ENCODE measurements around the gene IKZF5.

IKZF5 gene, protein sequence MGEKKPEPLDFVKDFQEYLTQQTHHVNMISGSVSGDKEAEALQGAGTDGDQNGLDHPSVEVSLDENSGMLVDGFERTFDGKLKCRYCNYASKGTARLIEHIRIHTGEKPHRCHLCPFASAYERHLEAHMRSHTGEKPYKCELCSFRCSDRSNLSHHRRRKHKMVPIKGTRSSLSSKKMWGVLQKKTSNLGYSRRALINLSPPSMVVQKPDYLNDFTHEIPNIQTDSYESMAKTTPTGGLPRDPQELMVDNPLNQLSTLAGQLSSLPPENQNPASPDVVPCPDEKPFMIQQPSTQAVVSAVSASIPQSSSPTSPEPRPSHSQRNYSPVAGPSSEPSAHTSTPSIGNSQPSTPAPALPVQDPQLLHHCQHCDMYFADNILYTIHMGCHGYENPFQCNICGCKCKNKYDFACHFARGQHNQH

DNA sequence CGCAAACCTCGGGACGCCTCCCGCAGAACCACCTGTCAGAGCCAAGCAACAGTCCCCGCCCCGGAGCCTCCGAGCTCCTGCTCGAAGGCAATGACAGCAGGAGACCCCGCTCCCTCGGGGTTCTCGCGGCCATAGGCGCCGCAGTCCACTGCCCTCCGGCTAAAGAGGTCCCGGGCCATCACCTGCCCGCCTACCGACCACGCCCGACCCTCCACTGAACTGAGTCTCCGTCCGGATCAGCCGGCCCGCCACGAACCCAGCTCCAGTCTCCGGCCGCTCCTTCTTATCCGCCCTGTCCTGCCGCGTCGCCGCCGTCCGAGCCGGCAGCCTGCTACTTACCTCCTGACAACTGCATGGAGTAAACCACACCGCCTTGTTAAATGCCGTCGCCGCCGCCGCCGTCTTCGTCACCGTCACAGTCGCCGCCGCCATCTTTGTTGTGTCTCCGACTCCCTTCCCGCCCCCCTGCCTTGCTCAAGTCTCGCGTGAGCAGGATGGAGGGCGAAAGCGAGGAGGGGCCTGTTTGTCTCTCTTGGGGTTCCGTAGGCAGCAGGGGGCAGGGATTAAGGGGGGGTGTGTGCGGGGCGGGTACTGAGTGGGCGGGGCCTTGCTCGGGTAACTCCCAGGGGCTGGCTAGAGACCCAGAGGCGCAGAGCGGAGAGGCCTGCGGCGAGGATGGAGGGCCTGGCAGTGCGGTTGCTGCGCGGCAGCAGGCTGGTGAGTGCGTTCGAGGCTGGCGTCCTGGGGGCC lies at the start of gene IKZF5, which contains the start of gene ACADSB:
TSS of gene IKZF5 (minus strand) at position 441 of the 750 bp plus-strand sequence. CDS start 10,170 bp downstream, outside the sequence.
TSS of gene ACADSB (plus strand) at position 652 of the 750 bp plus-strand sequence. CDS start at position 676, 24 bp downstream.
- peak; percentile 98 for DNase-seq

DNA sequence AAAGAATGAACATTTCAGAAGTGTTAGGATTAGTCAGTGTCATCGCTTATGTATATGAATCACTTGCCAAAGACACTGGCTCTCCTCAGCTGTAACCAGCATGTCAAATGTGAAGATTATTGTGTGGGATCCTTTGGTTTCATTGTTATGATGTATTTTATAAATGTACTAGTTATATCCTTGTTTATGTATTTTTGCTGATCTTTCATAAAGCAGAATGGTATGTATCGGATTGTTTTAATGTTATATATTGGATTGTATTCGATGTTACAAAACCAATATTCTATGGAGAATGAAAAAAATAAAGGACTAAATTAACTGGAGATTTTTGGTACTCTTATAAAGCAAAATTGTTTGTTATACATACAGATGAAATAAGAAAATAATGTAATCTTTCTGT lies 49.4 kb upstream of the IKZF5 start:
- DNase-seq, result no peak

DNA sequence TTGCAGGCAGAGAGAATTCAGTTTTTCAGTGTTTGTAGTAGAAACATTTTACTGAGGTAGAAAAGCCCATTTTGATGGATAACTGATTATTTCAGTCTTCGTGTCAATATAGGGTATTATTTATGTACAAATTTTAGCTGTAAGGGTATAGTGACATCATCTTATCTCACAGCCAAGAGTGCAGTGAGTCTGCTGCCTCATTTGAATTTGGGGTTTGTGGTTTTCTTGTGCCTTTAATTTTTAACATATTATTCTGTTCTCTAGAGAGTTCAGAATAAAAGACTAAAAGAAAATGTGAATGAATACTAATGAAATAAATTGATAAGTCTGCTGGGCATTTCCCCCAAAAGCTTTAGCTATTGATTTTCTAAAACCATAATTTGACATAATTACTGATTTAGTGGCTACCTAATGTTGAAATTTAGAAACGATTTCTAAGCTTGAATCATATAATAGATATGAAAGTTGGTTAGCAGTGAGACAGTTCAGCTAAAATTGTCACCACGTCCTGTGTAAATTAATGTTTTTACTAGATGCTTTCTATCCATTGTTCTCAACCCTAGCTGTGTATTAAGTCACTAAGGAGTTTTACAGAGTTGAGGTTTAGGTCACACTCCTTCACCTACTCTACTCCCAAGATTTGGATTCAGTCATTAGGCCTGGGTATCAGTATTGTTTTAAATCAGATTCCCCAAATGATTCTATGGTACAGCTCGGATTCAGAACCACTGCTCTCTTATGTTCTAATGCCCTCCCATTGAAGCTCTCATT lies 37.6 kb upstream of the IKZF5 start:
- no peak for DNase-seq

DNA sequence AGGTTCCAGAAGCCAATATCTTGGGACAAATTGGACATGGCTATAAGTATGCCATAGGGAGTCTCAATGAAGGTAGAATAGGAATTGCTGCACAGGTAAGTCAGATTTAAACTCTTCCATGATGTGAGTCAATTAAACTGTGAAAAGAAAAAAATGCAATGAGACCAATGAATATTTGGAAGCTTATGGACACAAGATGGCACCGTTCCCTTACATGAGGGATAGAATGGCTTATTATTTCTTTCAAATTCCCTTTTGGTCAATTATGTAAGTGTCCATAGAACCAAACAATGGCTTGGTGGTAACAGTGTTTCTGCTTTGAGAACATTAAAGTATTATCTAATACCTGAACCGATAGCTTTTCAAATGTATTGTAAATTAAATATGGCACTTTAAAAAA lies 35.8 kb upstream of the IKZF5 start:
- DNase-seq, result no peak

DNA sequence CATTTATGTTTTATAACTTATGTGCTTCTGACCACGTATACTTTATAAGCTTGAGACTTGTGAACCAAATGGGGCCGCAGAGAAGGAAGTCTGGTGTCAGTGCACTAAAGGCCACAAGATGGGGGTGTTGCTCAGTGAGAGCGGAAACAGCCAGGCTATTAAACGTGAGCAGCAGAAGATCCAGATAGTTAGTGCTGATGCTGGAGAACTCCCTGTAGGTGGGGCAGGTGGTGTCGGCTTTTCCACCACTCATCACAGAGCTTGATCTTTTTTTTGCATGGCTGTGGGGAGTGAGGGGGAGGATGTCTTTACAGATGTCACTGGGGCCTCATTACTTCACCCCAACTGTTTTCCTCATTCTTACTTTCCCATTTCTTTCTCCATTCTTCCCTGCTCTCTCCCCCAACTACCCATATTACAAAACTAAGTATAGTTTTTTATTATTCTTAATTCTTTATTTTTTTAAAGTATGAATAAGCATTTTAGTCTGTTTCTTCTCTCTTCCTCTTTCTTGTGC lies 34.9 kb upstream of the IKZF5 start:
- DNase-seq, result peak; percentile 28

DNA sequence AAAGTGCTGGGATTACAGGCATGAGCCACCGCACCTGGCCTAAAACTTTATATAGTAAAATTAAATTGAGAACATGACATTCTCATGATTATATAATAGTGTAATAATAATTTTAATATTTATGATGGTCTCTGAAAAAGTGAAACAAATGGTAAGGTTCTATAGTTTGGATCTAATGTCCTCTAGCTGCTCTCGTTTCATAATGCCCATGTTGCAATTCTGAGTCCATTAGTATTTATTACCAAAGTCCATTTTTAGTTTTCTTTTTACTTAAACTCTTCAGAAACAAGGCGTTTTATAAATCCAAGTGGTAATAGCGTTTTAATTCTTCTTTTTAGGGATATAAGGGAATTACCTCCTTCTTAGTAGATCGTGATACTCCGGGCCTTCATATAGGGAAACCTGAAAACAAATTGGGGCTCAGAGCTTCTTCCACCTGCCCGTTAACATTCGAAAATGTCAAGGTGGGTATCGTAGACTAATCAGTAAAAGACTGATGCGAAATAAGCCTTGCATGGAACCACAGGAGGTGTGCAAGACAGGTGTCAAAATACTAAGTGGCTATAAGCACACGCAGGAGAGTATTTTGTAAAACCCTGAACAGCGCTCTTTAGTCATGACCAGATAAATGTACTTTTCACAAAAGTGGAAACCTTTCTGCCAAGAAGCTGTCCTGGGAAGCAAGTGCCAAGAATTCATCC lies 34.3 kb upstream of the IKZF5 start:
- DNase-seq, result no peak

DNA sequence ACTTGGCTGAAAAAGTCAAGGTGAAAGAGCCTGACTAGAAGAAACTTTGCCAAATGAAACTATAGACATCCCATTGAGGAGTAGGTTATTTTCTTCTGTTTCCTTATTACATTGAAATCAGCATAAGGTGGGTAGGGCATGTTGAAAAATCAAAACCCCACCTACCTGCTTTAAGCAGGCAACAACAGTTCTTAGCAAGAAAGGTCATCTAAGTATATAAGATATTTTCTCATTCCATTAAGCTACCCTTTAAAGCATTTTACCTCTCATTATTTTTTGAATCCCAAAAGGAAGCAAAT lies 31.0 kb upstream of the IKZF5 start:
- no peak for DNase-seq

DNA sequence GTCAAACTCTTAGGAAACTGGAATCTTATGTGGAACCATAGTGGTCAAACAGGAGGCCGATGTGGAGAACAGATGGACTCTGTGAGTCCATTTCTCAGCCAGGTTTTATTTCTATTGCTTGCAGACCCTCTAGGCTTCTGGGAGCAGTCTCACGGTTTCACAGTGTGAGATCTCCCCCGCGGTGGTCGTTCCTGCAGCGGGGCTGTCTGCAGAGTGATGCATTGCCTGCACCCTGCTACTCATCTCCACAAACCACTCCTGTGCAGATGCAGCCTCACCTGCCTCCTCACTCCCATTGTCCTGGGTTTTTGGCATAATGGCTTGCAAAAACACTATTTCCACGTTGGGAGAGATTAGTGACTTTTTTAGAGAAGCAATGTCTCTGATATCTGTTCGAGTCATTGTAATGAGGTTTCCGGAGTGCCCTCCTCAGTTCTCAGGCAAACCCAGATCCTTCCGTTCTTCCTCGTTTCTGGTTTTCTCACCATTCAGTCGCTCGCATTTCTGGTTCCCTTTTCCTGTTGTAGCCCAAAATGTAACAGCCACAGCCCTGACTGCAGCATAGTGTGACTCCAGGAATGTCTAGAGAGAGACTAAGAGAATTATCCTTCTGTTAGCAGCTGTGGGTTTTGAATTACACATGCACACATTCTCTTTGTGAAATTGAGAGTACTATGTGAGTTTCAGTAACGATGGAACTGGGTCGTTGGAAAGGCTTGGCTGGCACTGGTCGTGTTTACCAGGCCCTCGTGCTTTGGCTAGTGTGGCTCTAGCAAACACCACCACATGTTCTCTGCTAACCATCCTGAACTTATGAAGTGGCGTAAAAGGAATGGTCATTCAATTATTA lies 30.4 kb upstream of the IKZF5 start:
- DNase-seq, result no peak

DNA sequence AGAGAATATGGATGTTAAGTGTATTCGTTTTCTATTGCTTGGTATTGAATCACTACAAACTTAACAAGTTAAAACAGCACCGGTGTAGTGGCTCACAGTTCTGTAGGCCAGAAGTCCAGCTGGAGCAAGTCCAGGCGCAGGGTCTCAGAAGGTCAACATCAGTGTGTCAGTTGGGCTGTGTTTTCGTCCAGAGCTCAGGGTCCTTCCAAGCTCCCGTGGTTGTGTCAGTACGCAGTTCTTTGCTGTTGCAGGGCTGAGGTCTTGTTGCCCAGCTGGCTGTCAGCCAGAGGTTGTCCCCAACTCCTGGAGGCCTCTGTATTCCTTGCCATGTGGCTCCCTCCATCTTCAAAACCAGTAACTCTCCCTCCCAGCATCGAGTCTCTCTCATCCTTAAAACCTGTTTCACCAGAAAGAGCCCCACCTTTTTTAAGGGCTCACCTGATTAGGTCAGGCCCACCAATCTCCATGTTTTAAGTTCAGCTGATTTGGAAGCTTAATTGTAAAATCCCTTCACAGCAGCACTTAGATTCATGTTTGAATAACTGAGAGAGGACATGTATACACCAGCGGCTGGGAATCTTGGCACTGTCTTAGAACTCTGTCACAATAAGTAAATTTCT lies 27.0 kb upstream of the IKZF5 start:
- no peak for DNase-seq

DNA sequence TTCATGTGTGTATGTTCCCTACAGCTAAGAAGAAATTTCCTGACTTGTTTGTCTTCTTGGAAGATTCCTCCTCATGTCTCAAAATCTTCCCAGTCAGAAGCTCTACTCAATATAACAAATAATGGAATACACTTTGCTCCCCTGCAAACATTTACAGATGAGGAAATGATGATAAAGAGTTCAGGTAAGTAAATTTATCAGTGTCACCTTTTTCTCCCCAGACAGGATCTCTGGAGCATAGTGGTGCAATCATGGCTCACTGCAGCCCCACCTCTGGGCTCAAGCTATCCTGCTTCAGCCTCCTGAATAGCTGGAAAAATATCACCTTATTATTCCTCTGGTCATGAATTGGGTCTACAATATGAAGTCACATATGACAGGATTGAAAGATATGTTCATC lies 25.7 kb upstream of the IKZF5 start:
- DNase-seq, result no peak

DNA sequence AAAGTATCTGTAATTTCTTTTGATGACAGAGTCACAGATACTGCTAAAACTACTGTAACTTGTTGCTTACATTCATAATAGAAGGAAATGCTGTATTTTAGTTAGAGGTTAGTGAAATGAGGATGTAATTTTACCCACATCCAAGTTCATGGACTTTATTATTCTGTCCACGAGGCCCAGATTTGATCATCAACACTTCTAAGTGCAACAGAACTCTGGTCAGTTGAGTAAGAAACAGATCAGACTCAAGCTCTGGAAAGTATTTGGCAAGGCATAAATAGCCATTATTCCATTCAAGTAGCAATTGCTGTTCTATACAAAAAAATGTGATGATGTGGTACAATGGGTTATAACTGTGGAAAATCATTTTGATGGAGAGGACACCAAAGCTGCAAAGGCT lies 22.5 kb upstream of the IKZF5 start:
- DNase-seq, result no peak

DNA sequence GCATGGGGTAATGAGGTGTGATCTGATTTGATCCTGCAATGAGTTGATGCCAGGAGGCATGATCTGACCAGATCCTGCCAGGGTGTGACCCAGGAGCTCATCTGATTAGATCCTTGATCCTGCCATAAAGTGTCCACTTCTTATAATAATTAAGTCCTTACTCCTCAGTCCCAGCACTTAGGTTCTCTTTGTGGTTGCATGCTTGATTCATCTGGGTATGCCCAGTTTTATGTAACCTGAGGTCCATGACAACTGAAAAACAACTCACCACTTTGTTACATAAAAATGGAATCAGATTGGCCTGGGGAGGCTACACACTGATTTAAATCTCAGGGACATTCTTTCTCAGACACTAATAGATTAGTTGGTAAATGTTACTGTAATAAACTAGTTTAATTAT lies 19.3 kb upstream of the IKZF5 start:
- no peak for DNase-seq

DNA sequence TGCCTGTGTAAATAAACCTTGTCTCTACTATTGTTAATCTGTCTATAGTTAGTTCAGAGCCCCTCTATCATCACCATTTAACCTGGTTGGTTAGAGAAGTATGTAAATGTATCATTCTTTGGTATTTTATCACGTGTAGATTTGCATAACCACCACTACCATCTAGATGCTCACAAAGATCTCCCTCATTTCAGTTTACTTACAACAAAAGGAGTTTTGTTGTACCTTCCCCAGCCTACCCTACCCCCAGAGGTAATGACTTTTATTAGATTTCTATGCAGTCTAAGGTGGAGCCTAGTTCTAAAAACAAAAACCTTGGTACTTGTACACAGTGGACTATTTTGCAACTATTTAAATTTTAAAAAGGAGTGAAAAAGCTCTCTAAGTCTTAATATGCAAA lies 17.7 kb upstream of the IKZF5 start:
- no peak for DNase-seq

DNA sequence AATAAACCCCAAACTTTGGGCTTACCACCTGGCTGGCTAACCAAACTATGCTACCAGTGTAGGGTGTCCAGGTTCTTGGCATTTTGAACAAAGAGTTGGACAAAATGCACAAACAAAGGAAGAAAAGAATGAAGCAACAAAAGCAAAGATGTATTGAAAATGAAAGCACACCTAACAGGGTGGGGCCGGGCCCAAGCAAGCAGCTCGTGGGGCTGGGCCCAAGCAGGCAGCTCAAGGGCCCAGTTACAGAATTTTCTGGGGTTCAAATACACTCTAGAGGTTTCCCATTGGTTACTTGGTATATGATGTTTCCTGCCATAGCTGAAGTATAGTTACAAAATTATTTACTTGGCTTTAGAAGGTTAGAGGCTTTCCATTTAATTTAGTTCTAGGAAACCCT lies 15.9 kb upstream of the IKZF5 start:
- DNase-seq, result no peak

DNA sequence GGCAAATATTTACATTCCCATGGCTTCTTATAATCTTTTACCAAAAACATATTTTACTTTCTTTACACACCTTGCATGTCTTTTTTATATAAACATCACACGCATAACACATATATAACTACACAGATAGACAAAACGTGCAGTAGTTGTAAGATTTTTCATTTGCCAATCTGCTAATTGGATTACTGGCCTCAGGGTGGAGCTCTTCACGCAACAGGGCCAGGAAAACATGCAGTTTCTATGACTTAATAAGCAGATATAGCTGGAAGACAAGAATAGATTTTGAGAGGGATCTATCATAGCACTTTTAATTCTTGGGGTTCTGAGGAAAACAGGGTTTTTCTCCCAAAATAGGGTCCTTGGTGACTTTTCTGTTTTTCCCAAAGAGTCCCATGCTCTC lies 12.9 kb upstream of the IKZF5 start:
- DNase-seq, result no peak

DNA sequence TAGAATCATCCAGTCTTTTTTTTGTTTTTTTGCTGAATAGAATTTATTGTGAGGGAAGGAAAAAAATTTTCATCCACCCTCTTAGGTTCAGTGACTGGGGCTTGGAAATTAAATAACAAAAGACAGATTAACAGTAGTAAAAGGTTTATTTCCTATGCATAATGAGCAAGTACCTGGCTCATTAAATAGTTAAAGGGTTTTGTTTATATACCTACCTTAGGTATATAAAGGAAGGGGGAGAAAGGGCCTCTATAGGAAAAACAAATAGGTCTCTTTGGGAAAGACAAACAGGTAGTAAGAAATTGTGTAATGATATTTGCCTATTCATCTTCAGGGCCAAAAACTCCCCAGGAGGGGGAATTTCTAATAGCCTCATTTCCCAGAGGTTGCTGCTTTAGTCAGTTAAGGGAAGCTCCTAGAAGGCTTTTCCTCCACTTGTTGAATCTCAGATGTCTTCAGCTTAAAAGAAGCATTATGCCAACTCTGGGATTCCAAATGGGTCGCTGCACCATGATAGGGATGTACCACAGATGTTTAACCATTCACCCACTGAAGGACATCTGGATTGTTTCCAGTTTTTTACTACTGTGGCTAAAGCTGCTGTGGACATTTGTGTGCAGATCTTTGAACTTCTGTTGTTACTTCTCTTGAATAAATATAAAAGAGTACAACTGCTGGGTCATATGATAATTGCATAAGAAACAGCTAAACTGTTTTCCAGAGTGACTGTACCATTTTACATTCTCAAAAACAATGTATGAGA lies 11.5 kb upstream of the IKZF5 start:
- DNase-seq, result no peak

DNA sequence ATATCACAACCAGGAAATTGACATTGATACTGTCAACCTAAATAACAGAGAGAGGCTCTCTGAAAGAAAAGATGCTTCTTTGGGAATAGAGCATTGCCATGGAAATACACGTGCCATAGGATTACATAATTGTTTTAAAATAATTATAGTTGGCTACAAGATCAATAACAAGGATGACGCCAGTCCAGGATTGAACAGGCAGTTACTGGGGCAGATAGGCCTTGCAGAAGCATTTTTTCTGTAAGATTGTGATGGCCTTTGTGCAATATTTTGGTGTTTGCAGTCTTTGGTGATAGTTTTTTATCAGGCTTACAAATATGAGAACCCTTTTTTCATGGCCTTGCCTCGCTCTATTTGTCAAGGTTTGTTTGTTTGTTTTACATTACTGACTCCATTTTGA lies 10.7 kb upstream of the IKZF5 start:
- no peak for DNase-seq

DNA sequence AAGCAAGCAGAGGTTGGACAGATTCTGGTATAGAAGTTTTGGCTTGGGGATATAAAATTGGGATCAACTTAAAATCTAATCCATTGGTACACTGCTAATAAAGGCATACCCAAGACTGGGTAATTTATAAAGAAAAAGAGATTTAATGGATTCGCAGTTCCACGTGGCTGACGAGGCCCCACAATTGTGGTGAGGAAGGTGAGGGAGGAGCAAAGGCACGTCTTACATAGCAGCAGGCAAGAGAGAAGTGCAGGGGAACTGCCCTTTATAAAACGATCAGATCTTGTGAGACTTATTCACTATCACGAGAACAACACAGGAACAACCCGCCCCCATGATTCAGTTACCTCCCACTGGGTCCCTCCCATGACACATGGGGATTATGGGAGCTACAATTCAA lies 9.9 kb upstream of the IKZF5 start:
- no peak for DNase-seq

DNA sequence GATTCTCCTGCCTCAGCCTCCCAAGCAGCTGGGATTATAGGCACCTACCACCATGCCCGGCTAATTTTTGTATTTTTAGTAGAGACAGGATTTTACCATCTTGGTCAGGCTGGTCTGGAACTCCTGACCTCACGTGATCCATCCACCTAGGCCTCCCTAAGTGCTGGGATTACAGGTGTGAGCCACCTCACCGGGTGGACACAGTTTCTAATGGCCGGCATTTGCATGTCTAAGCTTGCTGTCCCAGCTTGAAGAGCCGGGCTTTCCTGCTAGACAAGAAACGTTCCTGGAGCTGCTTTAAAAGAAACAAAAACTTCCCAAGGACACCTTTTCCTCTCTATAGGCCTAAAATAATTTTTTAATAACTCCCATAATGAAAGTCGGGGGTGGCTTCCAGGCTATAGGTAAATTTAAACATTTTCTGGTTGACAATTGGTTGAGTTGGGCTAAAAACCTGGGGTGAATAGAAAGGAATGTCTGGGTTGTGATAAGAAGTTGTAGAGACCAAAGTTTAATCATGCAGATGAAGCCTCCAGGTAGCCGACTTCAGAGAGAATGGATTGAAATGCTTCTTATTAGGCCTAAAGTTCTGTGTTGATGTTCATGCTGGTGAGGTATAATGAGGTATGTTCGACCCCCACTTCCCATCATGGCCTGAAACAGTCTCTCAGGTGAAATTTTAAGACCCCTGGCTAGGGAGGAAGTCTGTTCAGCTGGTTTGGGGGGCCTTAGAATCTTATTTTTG lies 9.0 kb upstream of the IKZF5 start:
- no peak for DNase-seq

DNA sequence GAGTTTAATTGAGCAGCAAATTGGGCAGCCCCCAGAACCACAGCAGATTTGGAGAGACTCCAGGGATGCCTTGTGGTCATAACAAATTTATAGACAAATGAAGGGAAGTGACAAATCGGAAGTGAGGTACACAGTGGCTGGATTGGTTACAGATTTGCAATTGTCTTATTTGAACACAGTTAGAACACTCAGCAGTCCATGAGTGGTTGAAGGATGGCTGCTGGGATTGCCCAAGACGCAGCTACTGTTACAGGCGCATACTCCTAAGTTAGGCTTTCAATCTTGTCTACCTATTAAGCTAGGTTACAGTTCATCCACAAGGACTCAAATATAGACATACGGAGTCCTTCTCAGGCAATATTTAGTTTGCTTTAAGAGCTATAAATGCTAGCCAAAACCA lies 7.6 kb upstream of the IKZF5 start:
- no peak for DNase-seq
